Panc1 (cell line): ENCODE measurements around the gene LRRK1. TPM values are rescaled to one million over a fixed set of nuclear protein-coding genes. Genes with fewer than 3 reads are reported as not detected.

Experiments
- ATAC-seq: fragments of 200-7000 bp; cut with Tn5 transposase; 2 replicates; pipeline ENCODE4 v1.9.1; 2020; ENCODE audit warnings: mild to moderate bottlenecking, moderate library complexity
- BruUV-seq: library from RNA; stranded (reverse); fragments of 400-500 nt; replicated peaks from 2 replicates; lab custom pipeline; 2021; lab: Mats Ljungman, UMichigan
- CTCF ChIA-PET: fragments of 300-600 bp; sonication (Branson Sonifier 250); formaldehyde crosslinking; loops from one replicate; lab custom pipeline; 2022; ENCODE audit warnings: antibody characterized with exemption; lab: Charles Lee
- POLR2A ChIA-PET: fragments of 300-600 bp; sonication (Branson Sonifier 250); formaldehyde crosslinking; loops from one replicate; lab custom pipeline; 2022; ENCODE audit warnings: antibody characterized with exemption; lab: Charles Lee
- DNase-seq: peaks from one replicate; pipeline ENCODE4 v3.0.0-alpha.2; 2010; ENCODE audit warnings: low read depth, low spot score
- H3K27ac ChIP-seq: 2 replicates; pipeline ENCODE4 v1.5.1; 2011; ENCODE audit warnings: mild to moderate bottlenecking, low read length, inconsistent platforms
- H3K27me3 ChIP-seq: fragments of 200-500 bp; sonication (Bioruptor generic); 2 replicates; pipeline ENCODE4 v1.6.0; 2014; ENCODE audit warnings: low read length, inconsistent platforms; ENCODE audit not compliant: control insufficient read depth, insufficient read depth
- H3K36me3 ChIP-seq: fragments of 200-500 bp; sonication (Bioruptor generic); 2 replicates; pipeline ENCODE4 v1.5.1; 2014; ENCODE audit warnings: inconsistent platforms, mild to moderate bottlenecking, low read length, moderate library complexity; ENCODE audit not compliant: control insufficient read depth, insufficient read depth
- H3K4me1 ChIP-seq: 2 replicates; pipeline ENCODE4 v1.5.1; 2011; ENCODE audit warnings: inconsistent platforms, mild to moderate bottlenecking, low read length, moderate library complexity; ENCODE audit not compliant: control insufficient read depth, insufficient read depth
- H3K4me3 ChIP-seq, 2 experiments: 2 replicates each; pipeline ENCODE4 v1.5.1; 2011 to 2012; ENCODE audit warnings: low read depth in 2 of 2, low read length in 2 of 2, mild to moderate bottlenecking in 2 of 2, inconsistent platforms in 1 of 2, moderate library complexity in 1 of 2
- H3K9me3 ChIP-seq: fragments of 200-500 bp; sonication (Bioruptor generic); 2 replicates; pipeline ENCODE4 v1.5.1; 2014; ENCODE audit warnings: low read depth, mild to moderate bottlenecking, inconsistent platforms, low read length, moderate library complexity; ENCODE audit not compliant: control insufficient read depth, insufficient read depth
- POLR2AphosphoS5 ChIP-seq: IDR thresholded peaks from 2 replicates; pipeline ENCODE4 v1.6.1; 2012; ENCODE audit warnings: mild to moderate bottlenecking, low read depth, low read length, moderate library complexity
- SIN3A ChIP-seq: IDR thresholded peaks from 2 replicates; pipeline ENCODE4 v1.6.1; 2012; ENCODE audit warnings: low read depth, mild to moderate bottlenecking, low read length, moderate library complexity, borderline replicate concordance; ENCODE audit not compliant: insufficient read depth
- TCF7L2 ChIP-seq: IDR thresholded peaks from 2 replicates; pipeline ENCODE4 v1.6.1; 2011; ENCODE audit warnings: mild to moderate bottlenecking, low read depth, low read length, inconsistent platforms
- in situ Hi-C: cut with HindIII; loops from 2 replicates; pipeline ENCODE4 v1.10.0; 2016; ENCODE audit warnings: low sequenced_read_pairs, low pct_unique_long_range_greater_than_20kb
- intact Hi-C: fragments of 100-400 bp; cut with micrococcal nuclease; formaldehyde crosslinking; loops from one replicate; pipeline ENCODE4 v1.10.0; 2022; ENCODE audit not compliant: unreplicated experiment
- total RNA-seq: library from RNA; stranded (reverse); gene quantifications from one replicate; pipeline ENCODE4 v1.2.1, GENCODE V29; 2021; ENCODE audit not compliant: unreplicated experiment
- TF ChIP-seq, protein P1 (sequence below), 2 experiments: IDR thresholded peaks; 2 replicates each; pipeline ENCODE4 v1.6.1; 2011 to 2012; ENCODE audit warnings: low read depth in 2 of 2, control low read depth in 1 of 2, low read length in 1 of 2, mild to moderate bottlenecking in 1 of 2, moderate library complexity in 1 of 2; ENCODE audit not compliant: insufficient read depth in 1 of 2
- TF ChIP-seq, protein P2 (sequence below): fragments of 450-650 bp; IDR thresholded peaks from 2 replicates; pipeline ENCODE4 v1.5.1; 2017; ENCODE audit warnings: mild to moderate bottlenecking

The LRRK1 gene
- total RNA-seq, 1 experiment from 2014 or later, result 88.0 TPM

GRCh38 chr15:101001056-101001455, 81.9 kb downstream of the LRRK1 start:
- intact Hi-C loops, result no loop called here
- DNase-seq (no peak), ATAC-seq (no peak)
- TF ChIP-seq POLR2AphosphoS5 (no peak), SIN3A (no peak), TCF7L2 (no peak)
- TF ChIP-seq, protein P1, sequence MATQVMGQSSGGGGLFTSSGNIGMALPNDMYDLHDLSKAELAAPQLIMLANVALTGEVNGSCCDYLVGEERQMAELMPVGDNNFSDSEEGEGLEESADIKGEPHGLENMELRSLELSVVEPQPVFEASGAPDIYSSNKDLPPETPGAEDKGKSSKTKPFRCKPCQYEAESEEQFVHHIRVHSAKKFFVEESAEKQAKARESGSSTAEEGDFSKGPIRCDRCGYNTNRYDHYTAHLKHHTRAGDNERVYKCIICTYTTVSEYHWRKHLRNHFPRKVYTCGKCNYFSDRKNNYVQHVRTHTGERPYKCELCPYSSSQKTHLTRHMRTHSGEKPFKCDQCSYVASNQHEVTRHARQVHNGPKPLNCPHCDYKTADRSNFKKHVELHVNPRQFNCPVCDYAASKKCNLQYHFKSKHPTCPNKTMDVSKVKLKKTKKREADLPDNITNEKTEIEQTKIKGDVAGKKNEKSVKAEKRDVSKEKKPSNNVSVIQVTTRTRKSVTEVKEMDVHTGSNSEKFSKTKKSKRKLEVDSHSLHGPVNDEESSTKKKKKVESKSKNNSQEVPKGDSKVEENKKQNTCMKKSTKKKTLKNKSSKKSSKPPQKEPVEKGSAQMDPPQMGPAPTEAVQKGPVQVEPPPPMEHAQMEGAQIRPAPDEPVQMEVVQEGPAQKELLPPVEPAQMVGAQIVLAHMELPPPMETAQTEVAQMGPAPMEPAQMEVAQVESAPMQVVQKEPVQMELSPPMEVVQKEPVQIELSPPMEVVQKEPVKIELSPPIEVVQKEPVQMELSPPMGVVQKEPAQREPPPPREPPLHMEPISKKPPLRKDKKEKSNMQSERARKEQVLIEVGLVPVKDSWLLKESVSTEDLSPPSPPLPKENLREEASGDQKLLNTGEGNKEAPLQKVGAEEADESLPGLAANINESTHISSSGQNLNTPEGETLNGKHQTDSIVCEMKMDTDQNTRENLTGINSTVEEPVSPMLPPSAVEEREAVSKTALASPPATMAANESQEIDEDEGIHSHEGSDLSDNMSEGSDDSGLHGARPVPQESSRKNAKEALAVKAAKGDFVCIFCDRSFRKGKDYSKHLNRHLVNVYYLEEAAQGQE (IDR thresholded peaks at IDR 0.05; ENCODE audit: insufficient read depth in 1 of 2, low read depth in 2 of 2, low read length in 1 of 2), result no peak
- TF ChIP-seq, protein P2, sequence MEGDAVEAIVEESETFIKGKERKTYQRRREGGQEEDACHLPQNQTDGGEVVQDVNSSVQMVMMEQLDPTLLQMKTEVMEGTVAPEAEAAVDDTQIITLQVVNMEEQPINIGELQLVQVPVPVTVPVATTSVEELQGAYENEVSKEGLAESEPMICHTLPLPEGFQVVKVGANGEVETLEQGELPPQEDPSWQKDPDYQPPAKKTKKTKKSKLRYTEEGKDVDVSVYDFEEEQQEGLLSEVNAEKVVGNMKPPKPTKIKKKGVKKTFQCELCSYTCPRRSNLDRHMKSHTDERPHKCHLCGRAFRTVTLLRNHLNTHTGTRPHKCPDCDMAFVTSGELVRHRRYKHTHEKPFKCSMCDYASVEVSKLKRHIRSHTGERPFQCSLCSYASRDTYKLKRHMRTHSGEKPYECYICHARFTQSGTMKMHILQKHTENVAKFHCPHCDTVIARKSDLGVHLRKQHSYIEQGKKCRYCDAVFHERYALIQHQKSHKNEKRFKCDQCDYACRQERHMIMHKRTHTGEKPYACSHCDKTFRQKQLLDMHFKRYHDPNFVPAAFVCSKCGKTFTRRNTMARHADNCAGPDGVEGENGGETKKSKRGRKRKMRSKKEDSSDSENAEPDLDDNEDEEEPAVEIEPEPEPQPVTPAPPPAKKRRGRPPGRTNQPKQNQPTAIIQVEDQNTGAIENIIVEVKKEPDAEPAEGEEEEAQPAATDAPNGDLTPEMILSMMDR, result no peak
- no peaks in the 10 kb centered on the region for H3K27me3 ChIP-seq
- in situ Hi-C loops, result no loop called here
- ChIA-PET CTCF (interaction anchor here (0.9 kb wide), 1 partner anchor 83 kb away, joined by 3 read pairs; no protein-coding TSS in a partner anchor), POLR2A (interaction anchor here (0.5 kb wide), 1 partner anchor 153 kb away, joined by 4 read pairs; no protein-coding TSS in a partner anchor)
- no peak overlapping the region for H3K4me3 ChIP-seq
- H3K4me1 ChIP-seq, result peaks cover 38% of the 10 kb centered on the region
- peaks cover 12% of the 10 kb centered on the region; the same call in 1 of the 2 replicates for H3K9me3 ChIP-seq
- H3K27ac ChIP-seq, result peak overlapping the region; percentile 87
- BruUV-seq, result no TSS peak
- no peaks in the 10 kb centered on the region; the same call in 1 of the 2 replicates for H3K36me3 ChIP-seq

DNA sequence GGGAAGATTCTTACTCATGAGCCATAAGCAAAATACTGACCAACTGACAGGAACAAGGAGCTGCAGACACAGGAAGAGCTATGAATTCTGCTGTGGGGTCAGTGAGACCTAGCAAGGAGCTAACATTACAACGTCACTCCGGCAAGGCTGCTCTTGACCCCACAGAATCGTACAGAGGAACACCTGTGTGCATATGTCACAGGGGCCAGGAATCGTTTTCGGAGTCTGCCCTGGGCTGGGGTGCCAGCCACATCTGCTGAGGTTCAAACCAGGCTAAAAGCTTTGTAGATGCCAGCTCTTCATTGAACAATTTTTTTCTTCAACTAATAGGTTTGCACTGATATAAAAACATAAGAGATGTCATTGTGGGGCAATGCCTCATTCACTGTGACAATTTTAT, 82.6 kb downstream of the LRRK1 start:
- H3K4me3 ChIP-seq, result no peak overlapping the region
- ChIA-PET POLR2A (interaction anchor here (0.6 kb wide), 1 partner anchor 63 kb away, joined by 10 read pairs; no protein-coding TSS in a partner anchor), CTCF (interaction anchor here (0.9 kb wide), 1 partner anchor 84 kb away, joined by 3 read pairs; no protein-coding TSS in a partner anchor)
- intact Hi-C loops (no loop called here), in situ Hi-C loops (no loop called here)
- DNase-seq, result no peak
- no TSS peak for BruUV-seq
- H3K27me3 ChIP-seq, result no peaks in the 10 kb centered on the region
- TF ChIP-seq, protein P1 (IDR thresholded peaks at IDR 0.05; ENCODE audit: insufficient read depth in 1 of 2, low read depth in 2 of 2, low read length in 1 of 2), result no peak
- no peak for TF ChIP-seq POLR2AphosphoS5
- no peak for TF ChIP-seq TCF7L2
- TF ChIP-seq, protein P2, result no peak
- TF ChIP-seq SIN3A, result no peak
- no peaks in the 10 kb centered on the region; the same call in 1 of the 2 replicates for H3K36me3 ChIP-seq
- peaks cover 41% of the 10 kb centered on the region for H3K4me1 ChIP-seq
- no peak for ATAC-seq
- peak overlapping the region; percentile 87 for H3K27ac ChIP-seq
- peaks cover 12% of the 10 kb centered on the region; the same call in 1 of the 2 replicates for H3K9me3 ChIP-seq
